GM19452 (cell line): ENCODE data around the gene CD69.

ENCODE experiments used
- ATAC-seq: cut with Tn5 transposase; IDR thresholded peaks from one replicate; pipeline ENCODE4 v1.9.1; 2021; ENCODE audit not compliant: unreplicated experiment

CD69 gene

DNA sequence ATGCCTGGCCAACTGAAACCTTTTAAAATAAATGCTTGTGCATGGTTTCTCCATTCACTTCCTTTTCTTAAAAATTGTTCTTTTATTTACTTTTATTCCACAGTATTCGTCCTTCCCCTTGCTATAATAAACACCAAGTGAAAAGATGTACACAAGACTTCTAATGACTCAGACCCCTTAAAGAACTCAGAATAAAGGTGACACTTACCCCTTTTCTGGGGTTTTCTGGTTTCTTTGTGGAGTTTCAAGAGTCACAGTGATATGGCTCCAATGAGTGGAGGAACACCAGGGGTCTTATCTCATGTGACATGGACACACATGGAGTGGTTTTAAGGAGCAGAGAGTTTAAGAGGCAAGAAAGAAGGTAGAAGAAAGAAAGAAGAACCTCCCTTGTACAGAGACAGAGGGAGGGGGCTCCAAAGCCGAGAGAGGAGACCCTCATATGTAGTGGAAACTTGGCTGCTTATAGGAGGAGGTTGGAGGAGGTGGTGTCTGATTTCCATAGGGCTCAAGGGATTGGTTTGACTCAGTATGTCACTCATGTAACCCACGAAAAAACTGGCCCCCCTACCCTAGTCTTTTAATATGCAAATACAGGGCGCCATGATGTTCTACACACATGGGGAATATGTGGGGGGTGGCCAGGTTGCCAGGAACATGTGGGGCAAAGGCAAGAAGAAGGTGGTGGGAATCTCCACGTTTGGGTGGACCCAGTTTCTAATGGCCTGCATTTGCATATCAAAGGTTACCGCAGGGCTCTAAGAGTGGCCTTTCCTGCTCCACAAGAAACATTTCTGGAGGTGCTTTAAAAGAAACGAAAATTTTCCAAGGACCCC lies 22.1 kb upstream of the CD69 start:
- ATAC-seq, result no peak

DNA sequence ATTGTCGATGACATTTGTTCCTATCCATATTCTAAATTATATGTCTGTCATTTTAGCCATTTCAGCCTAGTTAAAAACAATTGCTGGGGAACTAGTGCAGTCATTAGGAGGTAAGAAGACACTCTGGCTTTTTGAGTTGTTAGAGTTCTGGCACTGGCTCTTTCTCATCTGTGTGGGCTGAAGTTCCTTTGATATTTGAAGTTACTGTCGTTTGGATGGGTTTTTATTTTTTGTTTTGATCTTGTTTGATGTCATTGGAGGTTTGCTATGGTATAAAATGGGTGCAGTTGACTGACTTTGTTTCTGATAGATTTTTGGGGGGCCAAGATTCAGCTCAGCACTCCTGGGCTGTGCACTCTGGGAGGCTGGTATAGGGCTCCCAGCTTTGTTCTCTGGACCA lies 20.7 kb upstream of the CD69 start:
- no peak for ATAC-seq

DNA sequence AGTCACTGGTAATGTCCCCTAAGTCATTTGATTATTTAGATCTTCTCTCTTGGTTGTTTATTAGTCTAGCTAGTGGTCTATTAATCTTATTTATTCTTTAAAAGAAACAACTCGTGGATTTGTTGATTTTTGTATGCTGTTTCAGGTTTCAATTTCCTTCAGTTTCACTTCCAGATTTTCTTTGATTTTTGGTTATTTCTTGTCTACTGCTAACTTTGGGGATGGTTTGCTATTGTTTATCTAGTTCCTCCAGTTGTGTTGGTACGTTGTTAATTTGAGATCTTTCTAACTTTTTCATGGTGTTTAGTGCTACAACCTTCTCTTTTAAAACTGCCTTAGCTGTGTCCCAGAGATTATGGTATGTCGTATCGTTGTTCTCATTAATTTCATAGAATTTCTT lies 18.5 kb upstream of the CD69 start:
- no peak for ATAC-seq

DNA sequence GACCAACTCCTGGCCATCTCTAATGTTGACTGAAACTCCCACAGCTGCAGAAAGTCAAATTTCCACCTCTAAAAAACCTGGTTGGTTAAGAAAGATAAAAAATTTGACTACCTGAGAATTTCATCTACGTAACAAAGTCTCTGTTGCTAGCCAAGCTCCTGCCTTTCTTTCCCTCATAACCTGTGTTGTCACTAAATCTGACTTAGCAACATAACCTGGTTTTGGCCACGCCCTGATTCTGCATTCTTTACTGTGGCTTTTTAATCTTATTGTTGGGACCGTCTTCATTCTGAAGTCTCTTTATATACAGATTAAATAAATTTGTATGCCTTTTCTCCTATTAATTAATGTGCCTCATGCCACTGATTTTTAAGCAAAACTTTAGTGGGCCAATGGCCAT lies 16.1 kb upstream of the CD69 start:
- no peak for ATAC-seq

DNA sequence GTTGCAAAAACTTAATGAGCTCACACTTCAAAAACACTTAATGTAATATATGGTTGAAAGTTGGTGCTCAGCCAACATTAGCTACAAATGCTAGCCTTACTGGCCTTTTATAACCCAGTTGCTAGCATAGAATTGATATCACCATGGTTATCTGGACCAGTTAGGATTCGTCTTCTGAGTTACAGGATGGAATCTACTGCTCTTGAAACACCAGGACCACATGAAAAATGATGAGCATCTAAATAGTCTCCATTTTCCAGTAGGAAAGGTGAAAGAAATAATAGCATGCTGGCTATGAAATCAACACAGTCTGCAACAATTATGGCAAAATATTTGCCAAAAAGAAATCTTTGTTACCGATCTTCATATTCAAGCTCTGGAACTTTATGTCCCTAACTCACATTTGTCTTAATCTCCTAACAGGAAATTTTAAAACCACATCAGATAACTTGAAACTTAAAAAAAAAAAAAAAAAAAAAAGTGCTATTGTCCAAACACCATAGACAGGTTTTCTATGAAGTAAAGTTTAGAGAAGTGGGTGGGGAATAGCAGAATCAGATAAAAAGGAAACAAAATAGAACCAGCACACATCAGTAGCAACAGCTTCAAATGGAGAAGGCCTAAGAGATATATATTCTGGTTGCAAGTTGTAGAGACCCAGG lies 12.6 kb upstream of the CD69 start:
- no peak for ATAC-seq

DNA sequence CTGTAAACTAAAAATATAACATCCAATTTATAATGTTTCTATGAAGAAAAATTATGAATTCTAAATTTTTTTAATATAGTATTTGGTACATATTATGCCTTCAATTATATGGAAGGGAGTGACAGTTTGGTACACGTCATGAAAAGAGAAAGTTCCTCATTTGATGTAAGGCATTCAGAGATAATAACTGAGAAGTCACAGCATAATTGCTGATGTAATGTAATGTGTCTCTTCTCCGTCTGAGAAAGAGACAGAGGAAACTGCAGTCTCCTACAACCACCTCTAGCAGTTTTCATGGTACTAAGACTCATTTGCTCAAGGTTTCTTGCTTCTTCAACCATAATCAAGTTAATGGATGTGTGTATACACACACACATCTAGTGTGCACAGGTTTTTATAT lies 2.3 kb upstream of the CD69 start:
- no peak for ATAC-seq

DNA sequence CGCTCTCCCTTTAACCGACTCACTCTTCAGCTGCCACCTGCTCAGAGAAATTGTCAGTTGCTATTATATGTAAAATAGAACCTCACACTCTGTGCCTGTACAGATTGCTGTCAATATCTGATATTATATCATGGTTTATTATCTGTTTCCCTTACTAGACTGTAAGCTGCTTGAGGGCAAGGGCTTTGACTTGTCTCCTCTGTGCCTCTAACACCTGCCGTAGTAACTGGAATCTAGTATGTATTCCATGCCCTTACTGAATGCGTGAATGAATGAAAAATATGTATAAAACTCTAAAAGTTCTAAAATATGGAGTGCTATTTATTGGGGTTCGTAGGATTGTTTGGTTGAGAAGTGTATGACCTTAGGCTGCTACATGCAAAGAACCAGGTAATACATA lies 1.7 kb upstream of the CD69 start:
- ATAC-seq, result no peak

DNA sequence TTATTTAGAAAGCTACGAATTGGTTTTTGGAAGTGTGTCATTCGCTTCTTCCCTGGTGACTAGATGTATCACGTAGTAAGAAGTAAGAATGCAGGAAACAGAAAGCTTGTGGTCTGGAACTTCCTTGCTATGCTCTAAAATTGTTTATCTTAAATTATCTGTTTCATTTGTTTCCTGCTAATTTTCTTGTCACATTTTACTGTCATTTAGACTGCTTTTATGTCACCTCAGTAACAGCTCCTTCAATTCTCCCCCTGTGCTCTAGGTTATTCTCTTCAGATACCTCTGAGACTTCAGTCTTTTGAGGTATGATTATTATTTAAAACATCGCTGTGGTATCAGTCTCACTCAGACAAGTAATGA lies 699 bp upstream of the CD69 start:
- no peak for ATAC-seq

DNA sequence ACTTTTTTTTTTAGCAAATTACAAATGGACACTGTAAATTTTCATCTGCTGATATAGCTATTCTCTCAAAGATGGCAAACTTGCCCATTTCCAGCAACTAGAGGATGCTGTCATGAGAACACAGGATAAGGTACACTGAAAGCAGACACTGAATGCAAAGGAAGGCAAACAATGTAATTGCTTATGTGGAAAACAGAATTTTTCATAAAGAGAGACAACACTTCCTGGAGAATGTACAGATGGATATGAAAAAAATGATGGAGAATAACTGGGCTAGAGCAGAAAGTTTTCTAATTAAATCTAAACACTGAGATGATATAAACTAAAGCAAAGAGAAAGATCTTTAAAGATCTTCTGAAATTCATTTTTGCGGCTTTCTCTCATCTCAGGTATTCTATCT lies 581 bp downstream of the CD69 start:
- no peak for ATAC-seq

DNA sequence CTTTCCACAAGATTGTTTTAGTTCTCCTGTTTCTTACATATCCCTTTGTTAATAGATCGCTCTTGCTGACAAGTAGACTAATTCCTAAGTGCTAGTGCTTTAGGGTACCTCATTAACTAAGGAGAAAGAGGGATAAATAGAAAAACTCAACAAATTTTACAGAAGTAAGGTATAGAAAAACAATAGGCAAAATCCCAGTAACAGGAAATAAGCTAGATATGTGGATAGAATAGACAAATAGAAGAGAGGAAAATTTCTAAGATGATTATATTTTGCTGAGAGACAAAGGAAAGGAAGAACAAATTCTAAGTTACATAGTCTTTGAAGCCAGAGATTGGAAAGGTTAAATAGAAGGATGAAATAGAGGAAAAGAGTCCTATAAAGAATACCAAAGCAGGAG lies 1.0 kb downstream of the CD69 start:
- ATAC-seq, result no peak

DNA sequence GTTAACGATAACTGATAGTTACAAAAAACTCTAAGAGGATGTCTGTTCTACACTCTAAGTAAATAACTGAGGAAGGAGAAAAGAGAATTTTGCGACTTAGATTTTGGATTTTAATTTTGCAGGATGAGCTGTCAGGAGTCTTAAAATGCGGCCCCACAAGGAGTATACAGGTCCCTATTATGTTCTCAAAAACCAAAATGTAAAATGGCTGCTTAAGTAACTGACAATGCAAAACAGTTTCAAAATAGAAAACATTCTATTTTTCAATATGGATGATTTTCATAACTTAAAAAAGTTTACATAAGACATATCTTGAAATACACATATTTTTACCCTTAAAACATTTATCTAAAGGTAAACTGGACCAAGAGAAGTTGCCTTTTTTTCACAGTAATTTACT lies 2.6 kb downstream of the CD69 start:
- ATAC-seq, result no peak

DNA sequence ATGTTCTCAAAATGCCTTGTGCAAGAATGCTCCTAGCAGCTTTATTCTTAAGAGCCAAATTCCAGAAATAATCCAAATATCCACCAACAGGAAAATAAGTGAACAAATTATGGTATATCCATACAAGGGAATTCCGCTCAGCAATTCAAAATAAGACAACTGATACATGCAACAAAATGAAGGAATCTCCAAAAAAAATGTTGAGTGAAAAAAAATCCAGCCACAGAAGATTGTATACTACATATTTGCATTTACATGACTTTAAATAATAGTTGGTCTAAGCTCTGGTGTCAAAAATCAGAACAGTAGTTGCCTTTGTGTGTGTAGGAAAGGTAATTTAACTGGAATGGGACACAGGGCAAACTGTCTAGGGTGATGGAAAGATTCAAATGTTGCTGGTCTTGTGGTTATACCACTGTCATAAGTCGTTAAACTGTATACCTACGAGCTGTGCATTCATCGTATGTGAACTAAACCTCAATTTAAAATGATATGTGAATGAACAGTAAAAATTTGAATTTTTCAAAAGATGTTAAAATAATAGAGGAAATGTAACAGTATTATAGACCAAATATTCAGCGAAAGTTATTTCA lies 3.2 kb downstream of the CD69 start:
- no peak for ATAC-seq

DNA sequence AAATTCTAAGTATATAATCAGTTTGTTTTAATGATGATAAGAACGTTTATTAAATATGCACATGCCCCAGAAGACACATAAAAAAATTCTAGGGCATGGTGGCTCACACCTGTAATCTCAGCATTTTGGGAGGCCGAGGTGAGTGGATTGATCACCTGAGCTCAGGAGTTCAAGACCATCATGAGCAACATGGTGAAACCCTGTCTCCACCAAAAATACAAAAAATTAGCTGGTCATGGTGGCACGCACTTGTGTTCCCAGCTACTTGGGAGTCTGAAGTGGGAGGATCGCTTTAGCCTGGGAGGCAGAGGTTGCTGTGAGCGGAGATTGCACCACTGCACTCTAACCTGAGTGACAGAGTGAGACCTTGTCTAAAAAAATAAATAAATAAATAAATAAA lies 4.0 kb downstream of the CD69 start:
- ATAC-seq, result no peak

DNA sequence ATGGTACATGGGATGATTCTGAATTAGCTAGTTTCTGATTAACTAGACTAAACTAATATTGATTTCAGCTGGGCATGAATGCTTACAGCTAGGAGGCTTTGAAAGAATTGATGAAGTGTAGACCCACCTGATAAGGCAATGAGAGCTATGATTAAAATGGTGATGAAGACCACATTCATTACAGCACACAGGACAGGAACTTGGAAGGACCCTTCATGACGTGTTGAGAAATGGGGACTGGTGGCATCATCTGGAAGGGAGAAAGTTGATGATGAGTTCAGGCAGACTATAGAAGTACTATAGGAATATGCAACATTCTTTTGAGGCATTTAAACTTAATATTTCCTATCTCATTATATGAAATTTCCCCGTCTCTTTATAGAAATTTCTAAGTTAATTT lies 4.5 kb downstream of the CD69 start:
- no peak for ATAC-seq

DNA sequence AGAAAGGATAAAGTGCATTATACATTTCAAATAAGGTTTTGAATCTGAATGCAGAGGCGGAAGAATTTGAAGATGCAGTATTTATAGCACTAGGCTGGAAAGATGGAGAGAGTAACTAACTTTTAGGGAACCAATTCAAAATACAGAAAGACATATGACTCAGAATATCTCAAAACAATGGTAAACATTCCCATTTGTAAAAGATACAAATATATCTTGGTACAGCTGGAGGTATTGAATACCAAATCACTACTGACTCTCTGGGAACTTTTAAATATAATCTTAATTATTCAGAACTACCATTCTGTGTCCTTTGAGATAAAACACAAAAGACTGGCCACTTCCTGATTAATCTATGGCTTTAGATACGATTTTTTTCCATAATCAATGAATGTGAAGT lies 5.1 kb downstream of the CD69 start:
- no peak for ATAC-seq

DNA sequence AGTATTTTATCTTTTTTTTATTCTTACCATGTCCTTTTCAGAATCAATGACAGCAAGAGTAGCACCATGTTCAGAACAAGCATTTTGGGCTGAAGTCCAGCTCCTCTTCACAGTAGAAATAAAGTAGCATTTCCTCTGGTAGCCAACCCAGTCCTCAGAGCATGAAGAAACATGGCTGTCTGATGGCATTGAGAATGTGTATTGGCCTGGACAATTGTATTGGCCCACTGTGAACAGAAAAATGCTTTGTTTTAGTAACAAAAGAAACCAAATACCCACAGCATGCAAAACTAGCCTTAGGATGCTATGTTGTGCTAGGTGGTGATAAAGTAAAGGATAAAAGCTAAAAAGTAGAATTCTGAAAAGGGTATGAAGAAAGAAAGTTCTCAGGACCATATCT lies 5.7 kb downstream of the CD69 start:
- ATAC-seq, result no peak

DNA sequence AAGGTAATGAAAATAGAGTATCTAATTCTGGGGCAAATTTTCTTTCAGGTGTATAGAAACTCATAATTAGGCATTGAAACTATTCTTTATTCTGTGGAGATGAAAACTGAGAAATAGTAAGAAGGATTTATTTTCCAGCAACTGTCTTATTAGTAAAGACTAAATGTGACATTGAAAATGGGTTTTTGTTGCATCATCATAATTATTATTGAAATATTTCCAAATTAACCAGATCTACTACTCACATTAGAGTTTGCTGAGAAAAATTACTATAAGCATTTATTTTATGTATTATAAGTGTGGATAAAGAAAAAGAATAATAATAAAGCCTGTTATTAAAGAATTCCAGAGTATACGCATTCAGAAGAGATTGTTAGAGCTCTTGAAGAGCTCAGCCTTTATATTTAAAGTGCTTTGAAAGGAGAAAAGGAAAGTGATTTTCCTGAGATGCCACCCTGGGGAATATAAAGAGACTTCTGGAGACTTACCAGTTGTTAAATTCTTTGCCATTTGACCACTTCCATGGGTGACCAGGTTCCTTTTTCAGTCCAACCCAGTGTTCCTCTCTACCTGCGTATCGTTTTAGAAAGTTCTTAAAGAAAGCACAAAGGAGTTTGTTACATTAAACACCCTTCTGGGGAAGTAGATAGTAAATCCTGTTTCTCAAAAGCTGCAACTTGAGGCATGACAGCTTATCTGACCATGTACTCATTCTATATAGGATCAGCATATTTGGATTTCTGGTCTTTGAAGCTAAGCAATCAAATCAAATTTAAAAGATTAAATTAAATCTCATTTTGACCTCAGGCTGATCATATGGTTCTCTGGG lies 6.4 kb downstream of the CD69 start:
- no peak for ATAC-seq

DNA sequence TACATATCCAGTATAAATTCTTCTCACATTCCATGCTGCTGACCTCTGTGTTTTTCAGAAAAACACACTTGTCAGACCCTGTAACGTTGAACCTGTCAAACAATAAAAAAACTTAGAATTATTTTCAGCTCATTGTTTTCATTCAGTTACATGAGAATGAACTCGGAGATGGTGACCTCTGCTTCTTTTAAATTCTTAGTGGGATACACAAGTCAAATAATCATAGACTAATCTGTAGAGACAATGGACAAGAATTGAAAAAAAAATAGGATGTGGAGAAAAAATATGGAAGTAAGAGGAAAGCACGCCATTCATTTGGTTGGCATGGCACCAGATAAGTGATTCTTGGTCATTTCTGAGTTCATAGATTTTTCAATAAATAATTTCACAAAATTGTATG lies 7.2 kb downstream of the CD69 start:
- ATAC-seq, result no peak

DNA sequence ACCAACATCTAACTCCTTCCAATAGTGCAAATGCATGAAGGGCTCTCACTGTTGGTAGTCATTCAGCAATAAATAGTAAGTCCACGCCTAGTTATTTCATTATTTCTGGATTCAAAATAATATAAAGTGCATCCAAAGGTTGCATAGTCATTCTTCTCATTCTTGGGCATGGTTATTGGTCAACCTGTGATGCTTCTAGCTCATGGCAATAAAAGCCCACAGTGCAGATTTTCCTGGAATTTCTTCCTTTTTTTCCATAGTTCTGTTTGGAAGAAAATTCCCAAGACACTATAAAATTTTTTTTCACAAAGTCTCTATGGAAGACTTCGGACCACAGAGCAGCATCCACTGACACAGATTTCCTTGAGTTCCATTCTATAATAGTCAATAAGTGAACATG lies 7.6 kb downstream of the CD69 start:
- no peak for ATAC-seq

DNA sequence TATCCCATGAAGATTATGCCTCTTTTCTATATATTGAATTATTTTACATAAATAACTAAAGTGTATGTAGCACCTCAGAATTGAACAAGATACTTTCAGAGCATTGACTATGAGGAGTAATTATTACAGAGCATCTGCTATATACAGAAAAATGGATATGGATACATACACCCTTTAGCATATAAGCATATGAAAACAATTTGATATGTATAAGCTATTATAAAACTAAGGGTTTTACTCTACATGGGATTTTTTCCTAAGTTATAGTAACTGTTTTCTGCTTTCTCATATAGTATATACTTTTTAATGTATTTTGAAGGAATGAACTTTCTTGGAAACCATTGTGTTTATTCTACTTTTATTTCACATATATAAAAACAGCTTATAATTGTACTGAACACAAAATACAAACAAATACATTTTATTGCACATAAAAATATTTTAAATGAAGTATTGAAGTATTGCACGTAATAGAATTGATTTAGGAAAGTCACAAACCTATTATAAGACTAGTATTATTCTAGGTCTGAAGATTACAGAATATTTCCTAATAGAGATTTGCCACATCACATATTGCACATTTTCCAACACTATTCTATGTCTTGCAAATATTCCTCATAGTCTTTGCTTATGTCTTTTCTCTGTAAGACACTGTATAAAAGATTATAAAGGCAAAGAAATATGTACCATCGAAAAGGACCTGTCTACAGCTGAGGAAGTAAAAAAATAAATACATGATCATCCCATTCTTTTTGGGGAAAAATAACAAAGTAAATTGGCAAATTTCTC lies 8.4 kb downstream of the CD69 start:
- ATAC-seq, result no peak
